Gastroesophageal sphincter (tissue), 3 donors: ENCODE measurements around the gene MYMX.

Experiments used
- CTCF ChIP-seq, 4 experiments: fragments of 200-600 bp in 2 of 4; fragments of 450-650 bp in 2 of 4; sonication (generic) in 1 of 4; IDR thresholded peaks; one replicate each; pipeline ENCODE4 v1.5.1; 2017 to 2019; ENCODE audit warnings: antibody characterized with exemption in 4 of 4, mild to moderate bottlenecking in 2 of 4, moderate library complexity in 2 of 4
- EP300 ChIP-seq: sonication (generic); formaldehyde crosslinking; IDR thresholded peaks from one replicate; pipeline ENCODE4 v1.6.1; 2017; ENCODE audit warnings: antibody characterized with exemption, mild to moderate bottlenecking
- POLR2A ChIP-seq, 2 donors: fragments of 450-650 bp; IDR thresholded peaks; one replicate each; pipeline ENCODE4 v1.6.1; 2017; ENCODE audit warnings: antibody characterized with exemption in 2 of 2, mild to moderate bottlenecking in 2 of 2, moderate library complexity in 1 of 2

- TF ChIP-seq CTCF (IDR thresholded peaks at IDR 0.05) (no peak), EP300 (no peak), POLR2A (IDR thresholded peaks at IDR 0.05) (no peak)
These were observed 37.1 kb upstream of the MYMX start for GRCh38 chr6:44179648-44180047.
